PC-3 (cell line): ENCODE measurements around the gene RAB9B. TPM values are rescaled to one million over a fixed set of nuclear protein-coding genes. Genes with fewer than 3 reads are reported as not detected.
A peak's percentile ranks its signal among the peaks of the same experiment; 100 is the strongest.
"Not testable (repeated sequence)": the region's sequence is repeated elsewhere in the genome, so short reads cannot be mapped to it uniquely, and the experiment has no call there.

Experiments used
- ATAC-seq: fragments of 200-7000 bp; cut with Tn5 transposase; 2 replicates; pipeline ENCODE4 v1.9.1; 2020; ENCODE audit warnings: mild to moderate bottlenecking, moderate library complexity
- BruUV-seq: library from RNA; stranded (reverse); fragments of 400-500 nt; replicated peaks from 2 replicates; lab custom pipeline; 2021; lab: Mats Ljungman, UMichigan
- CTCF ChIA-PET: fragments of 300-600 bp; sonication (Branson Sonifier 250); formaldehyde crosslinking; loops from one replicate; lab custom pipeline; 2022; ENCODE audit warnings: antibody characterized with exemption; lab: Charles Lee
- POLR2A ChIA-PET: fragments of 300-600 bp; sonication (Branson Sonifier 250); formaldehyde crosslinking; loops from one replicate; lab custom pipeline; 2022; ENCODE audit warnings: antibody characterized with exemption; ENCODE audit not compliant: unreplicated experiment; lab: Charles Lee
- DNase-seq: peaks from one replicate; pipeline ENCODE4 v3.0.0-alpha.2; 2015
- H2AFZ ChIP-seq: fragments of 300-600 bp; sonication (generic); 2 replicates; pipeline ENCODE4 v1.6.0; 2016; ENCODE audit warnings: antibody characterized with exemption, low read length
- H3F3A ChIP-seq: fragments of 300-600 bp; sonication (generic); one replicate; pipeline ENCODE4 v1.6.0; 2017; ENCODE audit warnings: antibody characterized with exemption, low read length, control low read depth, mild to moderate bottlenecking; ENCODE audit not compliant: unreplicated experiment
- H3K27ac ChIP-seq: fragments of 300-600 bp; sonication (generic); 2 replicates; pipeline ENCODE4 v1.5.1; 2016; ENCODE audit warnings: mild to moderate bottlenecking, low read length
- H3K27me3 ChIP-seq: fragments of 300-600 bp; sonication (generic); 2 replicates; pipeline ENCODE4 v1.6.1; 2016; ENCODE audit warnings: low read length, mixed read lengths
- H3K36me3 ChIP-seq: fragments of 300-600 bp; sonication (generic); 2 replicates; pipeline ENCODE4 v1.6.1; 2016; ENCODE audit warnings: low read depth, mixed run types, low read length, mixed read lengths
- H3K4me1 ChIP-seq: fragments of 300-600 bp; sonication (generic); 2 replicates; pipeline ENCODE4 v1.5.1; 2016; ENCODE audit warnings: low read length; ENCODE audit not compliant: insufficient read depth
- H3K4me2 ChIP-seq: fragments of 300-600 bp; sonication (generic); 2 replicates; pipeline ENCODE4 v1.6.0; 2016; ENCODE audit warnings: low read length
- H3K4me3 ChIP-seq: fragments of 300-600 bp; sonication (generic); 2 replicates; pipeline ENCODE4 v1.5.1; 2016; ENCODE audit warnings: mild to moderate bottlenecking, low read length, mixed read lengths
- H3K79me2 ChIP-seq: fragments of 300-600 bp; sonication (generic); 2 replicates; pipeline ENCODE4 v1.6.1; 2017; ENCODE audit warnings: low read length, mixed read lengths
- H3K9ac ChIP-seq: fragments of 300-600 bp; sonication (generic); 2 replicates; pipeline ENCODE4 v1.6.0; 2016; ENCODE audit warnings: mild to moderate bottlenecking, low read length
- H3K9me2 ChIP-seq: fragments of 300-600 bp; sonication (generic); replicated peaks from 2 replicates; pipeline ENCODE4 v1.6.1; 2016; ENCODE audit warnings: mixed run types, low read length, mixed read lengths
- H3K9me3 ChIP-seq: fragments of 300-600 bp; sonication (generic); 2 replicates; pipeline ENCODE4 v1.6.1; 2016; ENCODE audit warnings: low read length, mixed read lengths
- H4K20me1 ChIP-seq: fragments of 300-600 bp; sonication (generic); 2 replicates; pipeline ENCODE4 v1.6.1; 2016; ENCODE audit warnings: low read length, mixed read lengths
- CTCF ChIP-seq: fragments of 300-600 bp; sonication (generic); conservative IDR thresholded peaks from 2 replicates; pipeline ENCODE4 v1.5.1; 2017; ENCODE audit warnings: antibody characterized with exemption, low read depth, mild to moderate bottlenecking, low read length
- EZH2 ChIP-seq: fragments of 300-600 bp; sonication (generic); IDR thresholded peaks from one replicate; pipeline ENCODE4 v1.6.1; 2017; ENCODE audit warnings: antibody characterized with exemption, mild to moderate bottlenecking, low read length; ENCODE audit not compliant: unreplicated experiment
- EZH2phosphoT487 ChIP-seq: fragments of 300-600 bp; sonication (generic); IDR thresholded peaks from 2 replicates; pipeline ENCODE4 v1.6.1; 2018; ENCODE audit warnings: mild to moderate bottlenecking, antibody characterized with exemption, low read length, borderline replicate concordance
- intact Hi-C: fragments of 100-400 bp; cut with micrococcal nuclease; formaldehyde crosslinking; loops from 2 replicates; pipeline ENCODE4 v1.9.0; 2023
- total RNA-seq: library from RNA; depleted of rRNA; stranded (reverse); fragments of >200 nt; gene quantifications from 2 replicates; pipeline ENCODE4 v1.2.3, GENCODE V29; 2014

RAB9B gene
- total RNA-seq, 1 experiment from 2014 or later, result 1.5 TPM

- DNase-seq, result peak; percentile 45
These were observed 8.5 kb downstream of the RAB9B start for GRCh38 chrX:103823591-103823990.

GRCh38 chrX:103820802-103821201 lies 11.3 kb downstream of the RAB9B start:
- H3K4me3 ChIP-seq, BruUV-seq, H3K4me2 ChIP-seq, H3F3A ChIP-seq, H3K27ac ChIP-seq, POLR2A ChIA-PET, ATAC-seq, H2AFZ ChIP-seq, H3K27me3 ChIP-seq, intact Hi-C loops, H4K20me1 ChIP-seq, H3K79me2 ChIP-seq, H3K36me3 ChIP-seq, H3K9ac ChIP-seq, DNase-seq, H3K9me2 ChIP-seq, H3K9me3 ChIP-seq, CTCF ChIA-PET: not testable (repeated sequence)
- peaks cover 10% of the 10 kb centered on the region for H3K4me1 ChIP-seq

More at GRCh38 chrX:103823591-103823990, 8.5 kb downstream of the RAB9B start:
- Histone ChIP-seq H3F3A (no peaks in the 10 kb centered on the region), H3K4me3 (no peak overlapping the region), H3K27ac (no peak overlapping the region), H2AFZ (no peak overlapping the region), H3K9ac (no peak overlapping the region), H3K4me2 (no peak overlapping the region), H3K36me3 (no peaks in the 10 kb centered on the region), H4K20me1 (no peaks in the 10 kb centered on the region), H3K79me2 (no peaks in the 10 kb centered on the region), H3K9me2 (no peaks in the 10 kb centered on the region), H3K9me3 (no peaks in the 10 kb centered on the region), H3K27me3 (no peaks in the 10 kb centered on the region), H3K4me1 (peaks cover 10% of the 10 kb centered on the region)
- ChIA-PET CTCF (interaction anchor here (0.5 to 0.6 kb wide), 2 partner anchors 22 to 344 kb away, joined by 4 to 11 read pairs; no protein-coding TSS in a partner anchor), POLR2A (interaction anchor here (0.6 to 0.9 kb wide), 2 partner anchors 108 to 208 kb away, joined by 4 to 5 read pairs; no protein-coding TSS in a partner anchor)
- ATAC-seq, result peak; percentile 53
- intact Hi-C loops, result no loop called here
- no peak for TF ChIP-seq EZH2phosphoT487
- no peak for TF ChIP-seq CTCF
- TF ChIP-seq EZH2, result no peak
- no TSS peak for BruUV-seq

GRCh38 chrX:103818842-103819619 lies 13.0 kb downstream of the RAB9B start:
- no peak overlapping the region for H3K27ac ChIP-seq
- DNase-seq (no peak), ATAC-seq (no peak)
- no peaks in the 10 kb centered on the region for H3K36me3 ChIP-seq
- intact Hi-C loops, result loop anchor here (5.0 kb wide), 1 partner anchor 107 kb away; the partner anchor contains the start of gene TMEM31
- peaks cover 10% of the 10 kb centered on the region for H3K4me1 ChIP-seq
- H3K4me2 ChIP-seq, result no peak overlapping the region
- H3K27me3 ChIP-seq, result no peaks in the 10 kb centered on the region
- no peaks in the 10 kb centered on the region for H4K20me1 ChIP-seq
- no peaks in the 10 kb centered on the region for H3K9me2 ChIP-seq
- no peak overlapping the region for H3K9ac ChIP-seq
- H3K79me2 ChIP-seq, result no peaks in the 10 kb centered on the region
- no peak for TF ChIP-seq EZH2
- TF ChIP-seq EZH2phosphoT487, result no peak
- no peak for TF ChIP-seq CTCF
- H3K4me3 ChIP-seq, result no peak overlapping the region
- H2AFZ ChIP-seq, result no peak overlapping the region
- no TSS peak for BruUV-seq
- ChIA-PET POLR2A (no interaction called here), CTCF (no interaction called here)
- H3K9me3 ChIP-seq, result no peaks in the 10 kb centered on the region
- H3F3A ChIP-seq, result no peaks in the 10 kb centered on the region
